GM12801 (cell line): ENCODE measurements around the gene JAGN1.

ENCODE experiments used
- CTCF ChIP-seq: IDR thresholded peaks from one replicate; pipeline ENCODE4 v1.5.1; 2011; ENCODE audit warnings: control low read depth; ENCODE audit not compliant: insufficient read length; ENCODE audit errors: extremely low read depth

JAGN1 gene

GRCh38 chr3:9859530-9860025, 30.8 kb upstream of the JAGN1 start:
- no peak for TF ChIP-seq CTCF

- TF ChIP-seq CTCF = no peak
Observed at GRCh38 chr3:9861201-9861600, 29.2 kb upstream of the JAGN1 start.

- no peak for TF ChIP-seq CTCF
Observed at GRCh38 chr3:9861626-9862130, 28.7 kb upstream of the JAGN1 start.

- TF ChIP-seq CTCF = no peak
Observed at GRCh38 chr3:9862391-9863057, 27.9 kb upstream of the JAGN1 start.

- TF ChIP-seq CTCF = no peak
Observed at GRCh38 chr3:9863058-9863772, 27.2 kb upstream of the JAGN1 start.

GRCh38 chr3:9864200-9864927, 26.0 kb upstream of the JAGN1 start:
- TF ChIP-seq CTCF = no peak

GRCh38 chr3:9866639-9867038, 23.8 kb upstream of the JAGN1 start:
- TF ChIP-seq CTCF = no peak
